Thyroid gland (tissue), 4 donors: ENCODE data around the gene RUSC2. TPM values are rescaled to one million over a fixed set of nuclear protein-coding genes. Genes with fewer than 3 reads are reported as not detected.

Source experiments
- DNase-seq, 2 donors: peaks; one replicate each; pipeline ENCODE4 v3.0.0-alpha.2; 2019
- H3K27ac ChIP-seq, 3 donors: fragments of 200-600 bp; sonication (generic); 1 replicate in 2 of 3; 2 replicates in 1 of 3; pipeline ENCODE4 v1.5.1; 2016 to 2019; ENCODE audit warnings: mild to moderate bottlenecking in 1 of 3, moderate library complexity in 1 of 3
- H3K27me3 ChIP-seq: fragments of 200-600 bp; sonication (generic); one replicate; pipeline ENCODE4 v1.5.1; 2019
- H3K36me3 ChIP-seq, 2 donors: fragments of 200-600 bp; sonication (generic); one replicate each; pipeline ENCODE4 v1.5.1; 2016 to 2019
- H3K4me1 ChIP-seq, 2 donors: fragments of 200-600 bp; sonication (generic); one replicate each; pipeline ENCODE4 v1.5.1; 2017 to 2019
- H3K4me3 ChIP-seq, 3 donors: fragments of 200-600 bp; sonication (generic); replicated peaks in 1 of 3; 1 replicate in 2 of 3; 2 replicates in 1 of 3; pipeline ENCODE4 v1.5.1; 2016; ENCODE audit warnings: mild to moderate bottlenecking in 1 of 3
- H3K9me3 ChIP-seq: fragments of 200-600 bp; sonication (generic); one replicate; pipeline ENCODE4 v1.5.1; 2017
- POLR2A ChIP-seq, 2 donors: fragments of 450-650 bp; IDR thresholded peaks; one replicate each; pipeline ENCODE4 v1.6.1; 2017; ENCODE audit warnings: antibody characterized with exemption in 2 of 2, mild to moderate bottlenecking in 2 of 2, moderate library complexity in 1 of 2
- WGBS, 2 donors: methylation state at CpG; one replicate each; pipeline ENCODE4 v1.1.5; 2017; 5-methylcytosine and 5-hydroxymethylcytosine counted together
- intact Hi-C: fragments of 100-400 bp; cut with DNase I; formaldehyde crosslinking; loops from one replicate; pipeline ENCODE4 v1.15.1; 2023
- total RNA-seq, 4 donors: library from RNA; depleted of rRNA; stranded (reverse); fragments of >200 nt; gene quantifications; one replicate each; pipeline ENCODE4 v1.2.3, GENCODE V29; 2016
- TF ChIP-seq, protein P1 (sequence below), 6 experiments: fragments of 200-600 bp in 3 of 6; fragments of 450-650 bp in 3 of 6; sonication (generic) in 3 of 6; IDR thresholded peaks; one replicate each; pipeline ENCODE4 v1.5.1; 2016 to 2019; ENCODE audit warnings: antibody characterized with exemption in 6 of 6, mild to moderate bottlenecking in 2 of 6, inconsistent platforms in 1 of 6, moderate library complexity in 1 of 6

Gene RUSC2
- total RNA-seq, 4 donors from 2014 or later: 15.2 to 28.2 (median 26.4) TPM

GRCh38 chr9:35517552-35518224 lies 27.8 kb downstream of the RUSC2 start:
- Histone ChIP-seq H3K36me3 (no peaks in the 10 kb centered on the region), H3K27me3 (no peaks in the 10 kb centered on the region), H3K9me3 (no peaks in the 10 kb centered on the region), H3K4me1 (peaks cover 65 to 71% of the 10 kb centered on the region in 2 donors), H3K4me3 (no peak overlapping the region), H3K27ac (peak overlapping the region; percentile 92 to 96 (median 96))
- TF ChIP-seq, protein P1, sequence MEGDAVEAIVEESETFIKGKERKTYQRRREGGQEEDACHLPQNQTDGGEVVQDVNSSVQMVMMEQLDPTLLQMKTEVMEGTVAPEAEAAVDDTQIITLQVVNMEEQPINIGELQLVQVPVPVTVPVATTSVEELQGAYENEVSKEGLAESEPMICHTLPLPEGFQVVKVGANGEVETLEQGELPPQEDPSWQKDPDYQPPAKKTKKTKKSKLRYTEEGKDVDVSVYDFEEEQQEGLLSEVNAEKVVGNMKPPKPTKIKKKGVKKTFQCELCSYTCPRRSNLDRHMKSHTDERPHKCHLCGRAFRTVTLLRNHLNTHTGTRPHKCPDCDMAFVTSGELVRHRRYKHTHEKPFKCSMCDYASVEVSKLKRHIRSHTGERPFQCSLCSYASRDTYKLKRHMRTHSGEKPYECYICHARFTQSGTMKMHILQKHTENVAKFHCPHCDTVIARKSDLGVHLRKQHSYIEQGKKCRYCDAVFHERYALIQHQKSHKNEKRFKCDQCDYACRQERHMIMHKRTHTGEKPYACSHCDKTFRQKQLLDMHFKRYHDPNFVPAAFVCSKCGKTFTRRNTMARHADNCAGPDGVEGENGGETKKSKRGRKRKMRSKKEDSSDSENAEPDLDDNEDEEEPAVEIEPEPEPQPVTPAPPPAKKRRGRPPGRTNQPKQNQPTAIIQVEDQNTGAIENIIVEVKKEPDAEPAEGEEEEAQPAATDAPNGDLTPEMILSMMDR (IDR thresholded peaks at IDR 0.05): no peak
- no peak for TF ChIP-seq POLR2A (IDR thresholded peaks at IDR 0.05)
- intact Hi-C loops: no loop called here
- peak; percentile 71 to 72 for DNase-seq
- 82 to 88% methylated on average over 3 of the region's 3 CpGs for WGBS, 2 donors

DNA sequence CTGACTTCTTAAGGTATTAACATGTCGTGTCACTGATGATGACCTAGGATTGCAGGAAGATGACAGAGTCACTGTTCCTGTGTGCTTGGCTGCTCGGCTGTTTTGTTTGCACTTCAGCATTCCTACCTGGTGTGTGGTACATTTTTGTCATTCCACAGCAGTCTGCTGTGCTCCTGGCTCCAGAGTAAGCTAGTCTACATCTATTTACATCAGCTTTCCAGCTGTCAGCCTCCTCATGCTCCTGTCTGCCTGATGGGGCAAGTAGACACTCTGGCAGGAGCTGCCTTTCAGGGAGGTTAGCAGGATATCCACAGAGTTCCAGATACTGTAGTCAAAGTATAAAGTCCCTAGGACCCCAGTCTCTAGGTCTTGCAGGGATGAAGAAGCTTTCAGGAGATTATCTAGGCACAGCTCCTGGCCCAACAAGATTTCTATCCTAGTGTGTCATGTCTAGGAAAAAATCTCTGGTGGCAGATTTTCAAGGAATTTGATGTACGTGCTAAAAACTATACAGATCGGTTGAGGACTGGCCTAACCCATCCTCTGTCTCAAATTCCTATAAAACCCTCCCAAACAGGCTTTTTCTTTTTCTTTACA lies 28.4 kb downstream of the RUSC2 start:
- intact Hi-C loops: no loop called here
- H3K9me3 ChIP-seq: no peaks in the 10 kb centered on the region
- WGBS, 2 donors: 23 to 29% methylated on average over 4 of the region's 4 CpGs
- DNase-seq: peak; percentile 89
- peak overlapping the region; percentile 92 to 96 (median 96) for H3K27ac ChIP-seq
- peaks cover 72 to 78% of the 10 kb centered on the region in 2 donors for H3K4me1 ChIP-seq
- TF ChIP-seq POLR2A (IDR thresholded peaks at IDR 0.05): peak in 1 of 2 donors; percentile 79
- TF ChIP-seq, protein P1 (IDR thresholded peaks at IDR 0.05): peak in 1 of 6 experiments; percentile 11
- H3K36me3 ChIP-seq: no peaks in the 10 kb centered on the region
- no peaks in the 10 kb centered on the region for H3K27me3 ChIP-seq
- H3K4me3 ChIP-seq: no peak overlapping the region

DNA sequence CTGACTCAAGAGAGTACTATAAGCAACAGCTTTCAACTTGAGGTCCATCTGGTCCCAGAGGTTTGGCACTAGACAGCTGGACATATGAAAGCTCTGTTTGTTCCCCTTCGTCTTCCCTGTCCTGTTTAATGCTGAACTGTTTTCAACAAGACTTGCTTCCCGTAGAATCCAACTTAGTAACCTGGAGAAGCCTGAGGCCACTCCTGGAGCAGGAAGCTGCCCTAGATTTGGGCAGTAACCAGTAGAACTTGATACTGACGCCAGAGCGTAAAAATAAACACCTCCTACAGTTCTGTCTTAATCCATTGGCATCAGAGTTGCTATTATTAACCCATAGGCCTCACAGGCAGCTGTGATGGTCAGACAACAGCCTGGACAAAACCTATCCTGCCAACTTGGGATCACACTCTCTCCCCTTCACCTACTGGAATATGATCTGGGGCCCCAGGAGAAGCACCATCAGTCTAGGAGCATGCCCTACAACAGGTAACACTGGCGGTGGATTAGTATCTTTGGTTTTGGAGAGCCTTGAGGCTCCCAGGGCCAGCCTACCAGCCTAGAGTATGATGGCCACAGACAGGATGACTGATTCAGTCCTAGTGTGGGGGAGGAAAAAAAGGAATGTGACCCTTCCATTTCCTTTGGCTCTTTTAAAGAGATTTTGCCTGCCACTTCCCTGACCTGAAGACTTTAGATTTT lies 29.2 kb downstream of the RUSC2 start:
- Histone ChIP-seq H3K9me3 (no peaks in the 10 kb centered on the region), H3K4me1 (peaks cover 74 to 84% of the 10 kb centered on the region in 2 donors), H3K4me3 (no peak overlapping the region), H3K36me3 (no peaks in the 10 kb centered on the region), H3K27me3 (no peaks in the 10 kb centered on the region), H3K27ac (peak overlapping the region; percentile 92 to 96 (median 96))
- intact Hi-C loops: no loop called here
- TF ChIP-seq, protein P1 (IDR thresholded peaks at IDR 0.05): no peak
- TF ChIP-seq POLR2A (IDR thresholded peaks at IDR 0.05): peak in 1 of 2 donors; percentile 52
- 30 to 43% methylated on average over 5 of the region's 5 CpGs for WGBS, 2 donors
- peak in 1 of 2 donors; percentile 41 for DNase-seq

DNA sequence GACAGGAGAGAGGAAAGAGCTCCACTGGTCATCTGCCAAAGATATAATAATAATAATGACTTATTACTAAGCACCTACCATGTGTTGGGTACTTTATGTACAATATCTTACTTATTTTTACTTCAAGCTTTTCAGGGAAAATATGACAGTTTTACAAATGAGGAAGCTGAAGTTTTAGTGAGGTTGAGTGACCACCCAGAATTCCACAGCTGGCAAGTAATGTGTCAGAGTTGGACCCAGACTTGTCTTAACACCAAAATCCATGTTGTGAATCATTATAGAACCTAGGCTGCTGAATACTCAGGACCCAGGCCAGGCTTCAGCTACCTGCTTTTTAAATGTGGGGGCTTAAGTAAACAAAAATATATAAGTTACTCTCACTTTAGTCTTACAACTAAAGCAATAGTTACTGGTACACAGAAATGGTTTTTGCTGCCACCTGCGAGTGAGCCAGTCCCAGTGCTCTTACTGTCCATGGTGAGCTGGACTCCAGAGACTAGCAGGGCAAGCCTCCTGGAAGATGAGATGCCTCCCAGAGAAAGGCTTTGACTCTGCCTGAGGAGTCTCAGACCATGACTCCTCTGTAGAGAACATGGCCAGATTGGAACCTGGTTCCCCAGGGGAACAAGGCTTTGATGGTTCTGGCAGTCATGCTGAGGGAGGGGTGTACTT lies 29.9 kb downstream of the RUSC2 start:
- Histone ChIP-seq H3K36me3 (no peaks in the 10 kb centered on the region), H3K4me3 (no peak overlapping the region), H3K27me3 (no peaks in the 10 kb centered on the region), H3K27ac (peak overlapping the region; percentile 92 to 96 (median 96)), H3K9me3 (no peaks in the 10 kb centered on the region), H3K4me1 (peaks cover 74 to 84% of the 10 kb centered on the region in 2 donors)
- no peak for DNase-seq
- whole genome bisulfite sequencing, 2 donors: 82 to 90% methylated on average over 1 of the region's 1 CpG
- intact Hi-C loops: no loop called here
- TF ChIP-seq POLR2A (IDR thresholded peaks at IDR 0.05): peak in 1 of 2 donors; percentile 8
- TF ChIP-seq, protein P1 (IDR thresholded peaks at IDR 0.05): no peak
